ENCODE results near the gene BCAS1.
"Not testable (repeated sequence)": the region's sequence is repeated elsewhere in the genome, so short reads cannot be mapped to it uniquely, and the experiment has no call there.

Gene BCAS1

DNA sequence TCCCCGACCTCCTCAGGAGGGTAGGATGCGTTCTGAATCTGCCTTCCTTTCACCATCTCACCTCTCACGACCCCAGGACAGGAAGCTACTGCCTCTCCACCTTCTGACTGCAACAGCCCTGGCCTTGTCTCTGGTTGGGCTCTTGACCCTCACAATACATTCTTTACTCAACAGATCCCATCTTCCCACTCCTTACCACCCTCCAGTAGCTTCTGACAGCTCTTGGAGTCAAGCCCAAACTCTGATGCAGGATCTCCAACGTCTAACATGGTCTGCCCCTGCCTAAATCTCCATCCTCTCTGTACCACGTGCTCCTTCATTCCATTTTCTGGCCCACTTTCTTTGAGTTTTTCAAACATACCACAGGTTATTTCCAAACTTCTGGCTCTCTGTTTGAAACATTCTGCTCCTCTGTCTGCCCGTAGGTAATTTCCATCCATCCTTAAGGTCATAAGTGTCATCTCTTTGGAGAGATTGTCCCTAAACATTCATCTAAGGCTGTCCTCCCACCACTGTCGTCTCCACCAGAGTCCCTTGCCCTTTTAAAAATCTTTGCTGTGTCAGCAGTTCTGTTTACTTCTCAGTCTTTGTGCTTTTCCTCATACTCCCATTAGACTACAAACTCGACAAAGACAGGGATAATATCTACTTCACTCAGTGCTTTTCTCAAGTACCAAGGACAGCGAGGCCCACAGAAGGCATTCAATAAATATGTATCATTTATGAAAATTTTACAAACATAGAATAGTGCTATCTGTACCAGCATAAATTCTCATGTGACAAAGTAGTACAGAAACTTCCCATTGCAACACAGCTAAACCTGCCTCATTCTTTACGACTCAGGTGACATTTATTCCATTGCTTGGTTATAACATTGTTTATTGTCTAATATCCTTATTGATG is 73.6 kb downstream of the BCAS1 start:
- in situ Hi-C loops (cut with MboI; ENCODE audit: low sequenced_read_pairs) = no loop called here

GRCh38 chr20:53995949-53996348 is 74.4 kb downstream of the BCAS1 start:
- in situ Hi-C loops (cut with MboI; ENCODE audit: low sequenced_read_pairs) = no loop called here

- in situ Hi-C loops (cut with MboI; ENCODE audit: low sequenced_read_pairs) = no loop called here
Measured at GRCh38 chr20:53994088-53994487, 76.3 kb downstream of the BCAS1 start.

DNA sequence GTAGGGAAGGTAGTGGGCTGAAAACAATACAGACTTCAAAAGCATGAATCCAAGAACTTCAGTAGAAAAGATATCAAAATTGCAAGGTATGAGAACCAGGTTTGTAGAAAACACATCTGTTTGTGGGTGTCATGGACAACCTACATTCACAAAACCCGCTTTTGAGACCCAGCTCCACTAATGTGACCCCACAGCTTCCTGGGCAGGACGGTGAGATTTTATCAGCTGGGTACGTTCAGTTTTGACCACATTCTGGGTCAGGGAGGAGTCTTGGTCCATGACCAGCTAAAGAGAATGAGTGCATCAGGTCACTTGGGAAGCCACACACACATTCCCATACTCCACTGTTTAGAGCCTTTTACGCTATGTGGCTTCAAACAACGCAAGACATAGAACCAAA is 77.1 kb downstream of the BCAS1 start:
- in situ Hi-C loops (cut with MboI; ENCODE audit: low sequenced_read_pairs) = no loop called here

DNA sequence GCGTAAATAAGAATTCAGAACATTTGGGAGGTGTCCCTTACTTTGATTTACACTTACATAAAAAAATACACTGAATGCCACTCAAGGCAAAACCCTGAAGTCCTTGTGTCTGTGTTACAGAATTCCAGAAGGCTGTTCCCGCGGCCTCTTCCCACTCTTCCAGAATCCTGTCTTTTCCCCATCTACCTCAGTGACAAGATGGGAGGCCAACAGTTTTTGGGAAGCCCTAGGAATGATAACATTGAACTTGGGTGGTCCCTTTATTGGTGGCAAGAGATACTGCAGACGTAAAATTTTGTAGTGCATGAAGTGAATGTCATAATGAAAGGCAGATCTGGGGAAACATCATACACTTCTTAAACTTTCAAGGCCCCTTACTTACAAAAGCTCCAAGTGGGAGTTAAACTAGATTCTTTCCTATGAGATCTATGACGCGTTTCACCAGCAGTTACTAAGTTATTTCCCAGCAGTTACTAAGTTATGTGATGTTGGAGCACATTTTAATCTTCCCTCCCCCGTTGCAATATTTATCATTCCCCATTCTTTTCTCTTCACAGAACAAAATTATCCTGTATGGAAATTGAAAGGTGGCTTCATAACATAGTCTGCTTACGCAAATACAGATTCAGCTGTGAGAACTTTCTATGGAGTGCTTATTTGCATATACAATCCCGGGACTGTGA is 79.5 kb downstream of the BCAS1 start:
- in situ Hi-C loops (cut with MboI; ENCODE audit: low sequenced_read_pairs) = no loop called here

GRCh38 chr20:53990003-53990402 is 80.4 kb downstream of the BCAS1 start:
- in situ Hi-C loops (cut with MboI; ENCODE audit: low sequenced_read_pairs) = no loop called here

GRCh38 chr20:53989401-53989800 is 81.0 kb downstream of the BCAS1 start:
- in situ Hi-C loops (cut with MboI; ENCODE audit: low sequenced_read_pairs) = no loop called here

- in situ Hi-C loops (cut with MboI; ENCODE audit: low sequenced_read_pairs) = no loop called here
Measured at GRCh38 chr20:53986037-53986650, 84.2 kb downstream of the BCAS1 start.

DNA sequence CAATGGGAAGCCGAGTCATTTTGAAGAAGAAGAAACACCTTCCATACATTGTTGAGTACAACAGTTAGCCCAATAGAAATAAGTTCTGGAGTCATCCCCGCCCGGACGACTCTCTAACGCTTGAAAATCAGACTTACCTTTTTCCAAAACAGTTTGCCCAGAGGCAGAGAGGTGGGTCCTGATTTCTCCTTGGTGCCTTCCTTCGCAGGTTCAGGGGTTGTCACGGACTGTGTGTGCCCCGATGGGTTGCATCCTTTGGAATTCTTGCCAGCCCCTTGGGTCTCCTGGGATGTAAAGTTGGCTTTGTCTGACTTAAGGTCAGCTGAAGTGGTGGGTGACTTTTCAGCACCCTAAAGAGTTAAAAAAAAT is 85.3 kb downstream of the BCAS1 start:
- in situ Hi-C loops (cut with MboI; ENCODE audit: low sequenced_read_pairs) = no loop called here

- in situ Hi-C loops (cut with MboI; ENCODE audit: low sequenced_read_pairs) = no loop called here
Measured at GRCh38 chr20:53984356-53985149, 85.8 kb downstream of the BCAS1 start.

DNA sequence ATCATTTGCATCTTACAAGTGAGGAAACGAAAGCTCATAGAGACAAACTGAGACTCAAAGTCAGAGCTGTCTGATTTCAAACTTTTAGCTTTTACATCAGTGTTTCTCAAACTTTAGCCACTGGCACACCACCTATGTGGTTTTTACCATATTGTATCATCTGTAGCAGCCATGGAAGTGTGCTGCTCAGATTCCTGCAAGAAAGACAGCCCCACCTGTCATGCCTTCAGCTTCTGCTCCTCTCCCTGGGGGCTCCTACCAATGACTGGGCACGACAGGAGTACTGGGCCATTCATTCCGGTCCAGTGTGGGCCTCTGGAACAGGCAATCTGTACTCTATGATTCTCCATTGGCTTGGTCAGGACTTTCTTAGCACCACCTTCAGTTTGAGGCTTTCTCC is 87.0 kb downstream of the BCAS1 start:
- in situ Hi-C loops (cut with MboI; ENCODE audit: low sequenced_read_pairs) = no loop called here

GRCh38 chr20:53982624-53983023 is 87.8 kb downstream of the BCAS1 start:
- in situ Hi-C loops (cut with MboI; ENCODE audit: low sequenced_read_pairs) = no loop called here

- in situ Hi-C loops (cut with MboI; ENCODE audit: low sequenced_read_pairs) = no loop called here
Measured at GRCh38 chr20:53981752-53982437, 88.5 kb downstream of the BCAS1 start.

- in situ Hi-C loops (cut with MboI; ENCODE audit: low sequenced_read_pairs) = no loop called here
Measured at GRCh38 chr20:53981130-53981529, 89.3 kb downstream of the BCAS1 start.

GRCh38 chr20:53980031-53980465 is 90.3 kb downstream of the BCAS1 start:
- in situ Hi-C loops (cut with MboI; ENCODE audit: low sequenced_read_pairs) = no loop called here

DNA sequence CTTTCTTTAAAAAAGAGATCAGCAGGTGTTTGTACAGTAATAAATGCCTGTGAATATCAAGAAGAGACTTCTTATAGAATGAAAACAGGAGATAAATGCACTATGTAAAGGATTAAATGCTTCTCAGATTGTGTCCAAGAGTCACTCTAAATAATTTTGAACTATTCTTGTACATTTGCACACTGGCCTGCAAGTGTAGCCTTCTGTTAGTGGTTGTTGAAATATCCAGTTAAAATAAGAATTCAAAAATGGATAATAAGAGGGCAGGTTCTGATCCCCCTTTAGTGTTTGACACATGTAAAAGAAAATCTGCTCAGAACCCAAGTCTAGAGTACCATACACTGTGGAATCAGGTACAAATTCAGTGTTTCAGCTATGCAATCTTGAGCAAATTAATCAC is 91.9 kb downstream of the BCAS1 start:
- in situ Hi-C loops (cut with MboI; ENCODE audit: low sequenced_read_pairs) = no loop called here

DNA sequence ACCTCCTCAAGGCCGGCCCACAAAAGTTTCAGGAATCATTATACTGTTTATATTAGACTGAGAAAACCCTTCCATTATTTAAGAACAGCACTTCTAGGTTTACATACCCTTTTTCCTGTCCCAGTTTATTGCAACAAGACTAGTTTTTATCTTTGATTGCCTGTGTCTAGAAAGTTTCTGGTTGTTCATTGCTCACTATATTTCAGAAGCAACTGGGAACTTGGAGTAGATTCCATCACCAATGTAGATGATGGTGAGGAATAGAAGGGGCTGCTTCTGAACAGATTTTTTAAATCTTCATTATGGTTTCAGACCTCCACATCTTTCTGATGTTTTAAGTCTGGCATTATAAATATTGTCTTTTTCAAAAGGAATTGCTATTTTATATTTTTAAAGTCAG is 93.0 kb downstream of the BCAS1 start:
- in situ Hi-C loops (cut with MboI; ENCODE audit: low sequenced_read_pairs) = no loop called here

DNA sequence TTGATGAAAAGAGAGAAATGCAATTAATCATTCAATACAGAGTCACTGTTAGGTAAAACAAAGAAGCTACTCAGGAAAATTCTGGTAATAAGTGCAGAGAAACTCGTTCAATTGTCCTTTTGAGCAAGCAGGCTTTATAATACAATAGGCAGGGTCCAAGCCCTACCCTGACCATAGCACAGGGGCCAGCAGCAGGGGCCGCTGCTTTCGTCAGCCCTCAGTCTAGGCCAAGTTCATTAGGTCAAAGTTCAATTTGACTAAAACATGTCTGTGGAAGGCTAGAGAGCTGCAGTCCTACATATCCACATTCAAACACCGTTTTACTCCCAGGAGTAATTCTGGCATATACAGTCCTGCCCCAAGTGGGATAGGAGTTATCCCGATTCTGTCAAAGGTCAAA is 94.6 kb downstream of the BCAS1 start:
- in situ Hi-C loops (cut with MboI; ENCODE audit: low sequenced_read_pairs) = no loop called here

DNA sequence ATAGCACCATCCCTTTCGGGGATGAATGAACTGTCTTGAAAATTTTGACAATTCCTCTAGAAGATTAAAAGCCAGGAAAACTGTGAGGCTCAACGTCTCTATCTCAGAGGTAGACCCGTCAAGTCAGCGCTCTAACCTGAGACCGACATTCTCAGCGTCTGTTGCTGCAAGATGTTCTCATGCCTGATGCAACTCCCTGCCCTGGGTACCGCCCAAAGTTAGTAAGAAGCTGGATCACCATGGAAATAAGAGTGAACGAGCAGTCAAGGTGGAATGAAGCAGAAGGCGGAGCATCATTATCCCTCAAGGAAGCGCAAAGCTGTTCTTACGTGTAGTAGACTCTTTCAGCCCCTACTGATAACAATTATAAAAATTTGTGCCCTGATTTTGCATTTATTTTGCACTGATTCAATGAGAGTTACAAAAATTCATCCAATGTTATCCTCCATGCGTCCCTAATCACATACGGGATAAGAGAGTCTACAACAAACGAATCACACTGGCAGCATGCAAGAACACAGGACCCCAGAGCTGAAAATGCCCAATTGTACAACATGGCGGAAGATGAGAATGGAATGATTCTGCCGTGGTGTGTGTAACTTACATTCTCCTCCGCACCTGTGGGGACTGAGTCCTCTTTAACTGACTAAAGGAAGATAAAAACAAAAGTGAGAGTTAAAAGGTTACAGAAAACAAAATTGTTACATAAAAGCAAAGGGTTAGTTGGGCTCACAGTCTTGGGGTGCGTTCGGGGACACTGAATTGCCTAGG is 95.4 kb downstream of the BCAS1 start:
- in situ Hi-C loops (cut with MboI; ENCODE audit: low sequenced_read_pairs) = no loop called here

GRCh38 chr20:53973882-53974281 is 96.5 kb downstream of the BCAS1 start:
- in situ Hi-C loops (cut with MboI; ENCODE audit: low sequenced_read_pairs) = not testable (repeated sequence)
